ENCODE data around the gene VPS39. TPM values are rescaled to one million over a fixed set of nuclear protein-coding genes. Genes with fewer than 3 reads are reported as not detected.

The VPS39 gene
- polyA plus RNA-seq, 2 of the 4 experiments (the other 2 are of a cell fraction), result 18.3 to 33.3 TPM

DNA sequence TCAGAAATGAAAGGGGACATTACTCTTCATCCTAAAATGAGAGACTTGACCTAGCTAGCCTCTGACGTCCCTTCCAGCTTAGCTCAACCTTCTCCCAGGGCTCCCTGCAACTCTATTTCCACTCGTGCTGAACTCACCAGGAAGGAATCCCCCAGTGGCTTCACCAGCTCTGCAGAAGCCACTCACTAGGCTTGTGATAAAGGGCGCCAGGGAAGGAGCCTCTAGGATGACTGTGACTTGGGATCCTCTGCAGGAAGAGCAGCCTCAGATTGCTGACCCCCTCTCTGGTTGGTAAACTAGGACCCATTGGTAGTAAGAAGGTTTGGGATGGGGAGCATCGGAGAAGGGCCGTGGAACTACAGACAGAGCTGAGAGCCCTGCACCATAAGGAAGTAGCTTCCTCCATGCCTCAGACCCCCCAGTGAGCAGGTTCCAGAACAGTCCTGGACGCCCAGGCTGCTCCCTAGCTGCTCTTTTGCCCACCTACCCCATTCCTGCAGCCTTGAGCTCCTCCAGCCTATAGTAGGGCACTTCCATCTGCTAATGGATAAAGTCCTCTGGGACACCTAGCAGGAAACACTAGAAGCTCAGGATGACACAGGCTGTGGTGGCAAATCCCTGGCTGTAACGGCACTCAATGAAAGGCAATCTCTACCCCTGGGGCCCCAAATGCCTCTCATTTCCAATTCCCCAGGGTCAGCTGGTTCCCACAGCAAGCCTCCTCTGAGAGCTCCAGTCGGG lies 77.7 kb downstream of the VPS39 start:
- DNase-seq (ENCODE audit: low read depth in 1 of 2, low spot score in 1 of 2) (no peak), FAIRE-seq (no peak), ATAC-seq (no peak)
- H3K4me2 ChIP-seq, result no peak overlapping the region
- no peak overlapping the region for H3K27ac ChIP-seq
- POLR2A ChIA-PET, result no interaction called here
- CTCF ChIA-PET, result interaction anchor here (0.6 to 1.6 kb wide), 8 partner anchors 14 to 147 kb away, joined by 3 to 4 read pairs (median 3); partner anchors contain the start of gene PLA2G4D
- H3K4me1 ChIP-seq, result peaks cover 15% of the 10 kb centered on the region
- H3K9me3 ChIP-seq, result no peaks in the 10 kb centered on the region
- 48% methylated on average over 5 of the region's 8 CpGs for WGBS (ENCODE audit: missing lambda C conversion rate)
- TF ChIP-seq FOSL2 (IDR thresholded peaks at IDR 0.05), result no peak
- no peak for TF ChIP-seq FOSL2 (CRISPR knock-in tag; IDR thresholded peaks at IDR 0.05)
- no peak overlapping the region for H3K4me3 ChIP-seq

DNA sequence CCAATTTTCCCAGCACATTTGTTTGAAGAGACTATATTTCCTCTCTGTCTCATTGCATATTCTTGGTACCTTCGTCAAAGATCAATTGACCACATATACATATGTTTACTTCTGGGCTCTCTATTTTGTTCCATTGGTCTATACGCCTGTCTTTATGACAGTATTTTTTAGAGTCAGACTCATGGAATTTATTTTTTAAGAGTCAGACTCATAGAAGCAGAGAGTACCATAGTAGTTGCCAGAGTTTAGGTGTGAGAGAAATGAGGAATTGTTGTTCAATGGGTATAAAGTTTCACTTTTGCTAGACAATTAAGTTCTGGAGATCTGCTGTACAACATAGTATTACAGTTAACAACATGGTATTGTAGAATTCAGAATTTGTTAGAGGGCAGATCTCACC lies 78.7 kb downstream of the VPS39 start:
- POLR2A ChIA-PET, result no interaction called here
- no peak for FAIRE-seq
- CTCF ChIA-PET, result interaction anchor here (1.4 kb wide), 1 partner anchor 34 kb away, joined by 3 read pairs; the partner anchor contains the start of gene PLA2G4D

More for the DNA sequence above, 78.7 kb downstream of the VPS39 start:
- Histone ChIP-seq H3K9me3 (no peaks in the 10 kb centered on the region), H3K27ac (no peak overlapping the region), H3K4me2 (no peak overlapping the region), H3K4me1 (peaks cover 5% of the 10 kb centered on the region; the same call in 2 of the 3 replicates), H3K4me3 (no peak overlapping the region)
- TF ChIP-seq RNF2 (IDR thresholded peaks at IDR 0.05; ENCODE audit: borderline replicate concordance, low read depth), result no peak
- TF ChIP-seq, protein P1, sequence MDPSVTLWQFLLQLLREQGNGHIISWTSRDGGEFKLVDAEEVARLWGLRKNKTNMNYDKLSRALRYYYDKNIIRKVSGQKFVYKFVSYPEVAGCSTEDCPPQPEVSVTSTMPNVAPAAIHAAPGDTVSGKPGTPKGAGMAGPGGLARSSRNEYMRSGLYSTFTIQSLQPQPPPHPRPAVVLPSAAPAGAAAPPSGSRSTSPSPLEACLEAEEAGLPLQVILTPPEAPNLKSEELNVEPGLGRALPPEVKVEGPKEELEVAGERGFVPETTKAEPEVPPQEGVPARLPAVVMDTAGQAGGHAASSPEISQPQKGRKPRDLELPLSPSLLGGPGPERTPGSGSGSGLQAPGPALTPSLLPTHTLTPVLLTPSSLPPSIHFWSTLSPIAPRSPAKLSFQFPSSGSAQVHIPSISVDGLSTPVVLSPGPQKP (IDR thresholded peaks at IDR 0.05; ENCODE audit: low read depth, low read length), result no peak
- TF ChIP-seq CBX8 (IDR thresholded peaks at IDR 0.05), result no peak
- TF ChIP-seq PBX3 (IDR thresholded peaks at IDR 0.05), result no peak
- TF ChIP-seq RCOR1 (IDR thresholded peaks at IDR 0.05; ENCODE audit: low read depth, low read length), result no peak
- no peak for TF ChIP-seq RAD21 (conservative IDR thresholded peaks at IDR 0.05 in 1 of 2, IDR thresholded peaks at IDR 0.05 in 1 of 2)
- TF ChIP-seq HEYL (CRISPR knock-in tag; IDR thresholded peaks at IDR 0.05), result no peak
- TF ChIP-seq BCL3 (IDR thresholded peaks at IDR 0.05), result no peak
- no peak for TF ChIP-seq E2F6 (IDR thresholded peaks at IDR 0.05; ENCODE audit: borderline replicate concordance, low read depth)
- TF ChIP-seq NPAS2 (CRISPR knock-in tag; IDR thresholded peaks at IDR 0.05; ENCODE audit: borderline replicate concordance), result no peak
- no peak for TF ChIP-seq NFE2L2 (conservative IDR thresholded peaks at IDR 0.05; ENCODE audit: low read length)
- TF ChIP-seq CTCF (IDR thresholded peaks at IDR 0.05), result no peak
- TF ChIP-seq EHF (CRISPR knock-in tag; IDR thresholded peaks at IDR 0.05), result no peak
- TF ChIP-seq GATA3 (IDR thresholded peaks at IDR 0.05; ENCODE audit: borderline replicate concordance), result no peak
- no peak for TF ChIP-seq JUN (IDR thresholded peaks at IDR 0.05)
- WGBS (ENCODE audit: missing lambda C conversion rate), result 32% methylated on average over 2 of the region's 2 CpGs
- ATAC-seq (no peak), DNase-seq (ENCODE audit: low read depth in 1 of 2, low spot score in 1 of 2) (no peak)
